PC-3 (cell line): Measurements from ENCODE around the gene RAET1E. TPM values are rescaled to one million over a fixed set of nuclear protein-coding genes. Genes with fewer than 3 reads are reported as not detected.

Source experiments
- ATAC-seq: fragments of 200-7000 bp; cut with Tn5 transposase; 2 replicates; pipeline ENCODE4 v1.9.1; 2020; ENCODE audit warnings: mild to moderate bottlenecking, moderate library complexity
- BruUV-seq: library from RNA; stranded (reverse); fragments of 400-500 nt; replicated peaks from 2 replicates; lab custom pipeline; 2021; lab: Mats Ljungman, UMichigan
- CTCF ChIA-PET: fragments of 300-600 bp; sonication (Branson Sonifier 250); formaldehyde crosslinking; loops from one replicate; lab custom pipeline; 2022; ENCODE audit warnings: antibody characterized with exemption; lab: Charles Lee
- POLR2A ChIA-PET: fragments of 300-600 bp; sonication (Branson Sonifier 250); formaldehyde crosslinking; loops from one replicate; lab custom pipeline; 2022; ENCODE audit warnings: antibody characterized with exemption; ENCODE audit not compliant: unreplicated experiment; lab: Charles Lee
- DNase-seq: peaks from one replicate; pipeline ENCODE4 v3.0.0-alpha.2; 2015
- H2AFZ ChIP-seq: fragments of 300-600 bp; sonication (generic); 2 replicates; pipeline ENCODE4 v1.6.0; 2016; ENCODE audit warnings: antibody characterized with exemption, low read length
- H3F3A ChIP-seq: fragments of 300-600 bp; sonication (generic); one replicate; pipeline ENCODE4 v1.6.0; 2017; ENCODE audit warnings: antibody characterized with exemption, low read length, control low read depth, mild to moderate bottlenecking; ENCODE audit not compliant: unreplicated experiment
- H3K27ac ChIP-seq: fragments of 300-600 bp; sonication (generic); 2 replicates; pipeline ENCODE4 v1.5.1; 2016; ENCODE audit warnings: mild to moderate bottlenecking, low read length
- H3K27me3 ChIP-seq: fragments of 300-600 bp; sonication (generic); 2 replicates; pipeline ENCODE4 v1.6.1; 2016; ENCODE audit warnings: low read length, mixed read lengths
- H3K36me3 ChIP-seq: fragments of 300-600 bp; sonication (generic); 2 replicates; pipeline ENCODE4 v1.6.1; 2016; ENCODE audit warnings: low read depth, mixed run types, low read length, mixed read lengths
- H3K4me1 ChIP-seq: fragments of 300-600 bp; sonication (generic); 2 replicates; pipeline ENCODE4 v1.5.1; 2016; ENCODE audit warnings: low read length; ENCODE audit not compliant: insufficient read depth
- H3K4me2 ChIP-seq: fragments of 300-600 bp; sonication (generic); 2 replicates; pipeline ENCODE4 v1.6.0; 2016; ENCODE audit warnings: low read length
- H3K4me3 ChIP-seq: fragments of 300-600 bp; sonication (generic); 2 replicates; pipeline ENCODE4 v1.5.1; 2016; ENCODE audit warnings: mild to moderate bottlenecking, low read length, mixed read lengths
- H3K79me2 ChIP-seq: fragments of 300-600 bp; sonication (generic); 2 replicates; pipeline ENCODE4 v1.6.1; 2017; ENCODE audit warnings: low read length, mixed read lengths
- H3K9ac ChIP-seq: fragments of 300-600 bp; sonication (generic); 2 replicates; pipeline ENCODE4 v1.6.0; 2016; ENCODE audit warnings: mild to moderate bottlenecking, low read length
- H3K9me2 ChIP-seq: fragments of 300-600 bp; sonication (generic); replicated peaks from 2 replicates; pipeline ENCODE4 v1.6.1; 2016; ENCODE audit warnings: mixed run types, low read length, mixed read lengths
- H3K9me3 ChIP-seq: fragments of 300-600 bp; sonication (generic); 2 replicates; pipeline ENCODE4 v1.6.1; 2016; ENCODE audit warnings: low read length, mixed read lengths
- H4K20me1 ChIP-seq: fragments of 300-600 bp; sonication (generic); 2 replicates; pipeline ENCODE4 v1.6.1; 2016; ENCODE audit warnings: low read length, mixed read lengths
- EZH2 ChIP-seq: fragments of 300-600 bp; sonication (generic); IDR thresholded peaks from one replicate; pipeline ENCODE4 v1.6.1; 2017; ENCODE audit warnings: antibody characterized with exemption, mild to moderate bottlenecking, low read length; ENCODE audit not compliant: unreplicated experiment
- EZH2phosphoT487 ChIP-seq: fragments of 300-600 bp; sonication (generic); IDR thresholded peaks from 2 replicates; pipeline ENCODE4 v1.6.1; 2018; ENCODE audit warnings: mild to moderate bottlenecking, antibody characterized with exemption, low read length, borderline replicate concordance
- intact Hi-C: fragments of 100-400 bp; cut with micrococcal nuclease; formaldehyde crosslinking; loops from 2 replicates; pipeline ENCODE4 v1.9.0; 2023
- total RNA-seq: library from RNA; depleted of rRNA; stranded (reverse); fragments of >200 nt; gene quantifications from 2 replicates; pipeline ENCODE4 v1.2.3, GENCODE V29; 2014
- TF ChIP-seq, protein P1 (sequence below): fragments of 300-600 bp; sonication (generic); conservative IDR thresholded peaks from 2 replicates; pipeline ENCODE4 v1.5.1; 2017; ENCODE audit warnings: antibody characterized with exemption, low read depth, mild to moderate bottlenecking, low read length

RAET1E gene
- total RNA-seq, 1 experiment from 2014 or later: 0.40 TPM

DNA sequence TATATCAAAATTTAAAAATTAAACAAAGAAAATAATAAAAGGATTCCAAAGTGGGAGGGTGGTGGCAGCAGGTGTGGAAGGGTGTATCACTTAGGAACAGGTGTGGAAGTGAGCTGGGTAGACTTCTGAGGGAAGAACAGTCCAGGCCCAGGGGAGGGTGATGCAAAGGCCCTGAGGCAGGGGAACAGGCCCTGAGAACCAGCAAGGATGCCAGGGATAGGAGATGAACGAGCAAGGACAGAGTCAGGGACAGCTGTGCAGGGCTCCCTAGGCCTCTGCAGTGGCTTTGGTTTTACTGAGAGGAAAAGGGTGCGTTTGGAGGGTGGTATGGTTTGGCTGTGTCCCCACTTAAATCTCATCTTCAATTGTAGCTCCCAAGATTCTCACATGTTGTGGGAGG is 9.4 kb upstream of the RAET1E start:
- Histone ChIP-seq H2AFZ (no peak overlapping the region), H3K9ac (no peak overlapping the region), H3K27ac (no peak overlapping the region), H3K4me3 (no peak overlapping the region), H3K79me2 (no peaks in the 10 kb centered on the region), H4K20me1 (no peaks in the 10 kb centered on the region), H3K36me3 (no peaks in the 10 kb centered on the region), H3K4me1 (no peaks in the 10 kb centered on the region), H3K9me3 (no peaks in the 10 kb centered on the region), H3F3A (no peaks in the 10 kb centered on the region), H3K4me2 (no peak overlapping the region), H3K27me3 (no peaks in the 10 kb centered on the region), H3K9me2 (no peaks in the 10 kb centered on the region)
- no peak for ATAC-seq
- TF ChIP-seq EZH2: no peak
- TF ChIP-seq, protein P1, sequence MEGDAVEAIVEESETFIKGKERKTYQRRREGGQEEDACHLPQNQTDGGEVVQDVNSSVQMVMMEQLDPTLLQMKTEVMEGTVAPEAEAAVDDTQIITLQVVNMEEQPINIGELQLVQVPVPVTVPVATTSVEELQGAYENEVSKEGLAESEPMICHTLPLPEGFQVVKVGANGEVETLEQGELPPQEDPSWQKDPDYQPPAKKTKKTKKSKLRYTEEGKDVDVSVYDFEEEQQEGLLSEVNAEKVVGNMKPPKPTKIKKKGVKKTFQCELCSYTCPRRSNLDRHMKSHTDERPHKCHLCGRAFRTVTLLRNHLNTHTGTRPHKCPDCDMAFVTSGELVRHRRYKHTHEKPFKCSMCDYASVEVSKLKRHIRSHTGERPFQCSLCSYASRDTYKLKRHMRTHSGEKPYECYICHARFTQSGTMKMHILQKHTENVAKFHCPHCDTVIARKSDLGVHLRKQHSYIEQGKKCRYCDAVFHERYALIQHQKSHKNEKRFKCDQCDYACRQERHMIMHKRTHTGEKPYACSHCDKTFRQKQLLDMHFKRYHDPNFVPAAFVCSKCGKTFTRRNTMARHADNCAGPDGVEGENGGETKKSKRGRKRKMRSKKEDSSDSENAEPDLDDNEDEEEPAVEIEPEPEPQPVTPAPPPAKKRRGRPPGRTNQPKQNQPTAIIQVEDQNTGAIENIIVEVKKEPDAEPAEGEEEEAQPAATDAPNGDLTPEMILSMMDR: no peak
- no peak for TF ChIP-seq EZH2phosphoT487
- intact Hi-C loops: no loop called here
- CTCF ChIA-PET: no interaction called here
- BruUV-seq: no TSS peak
- POLR2A ChIA-PET: no interaction called here
- DNase-seq: no peak

DNA sequence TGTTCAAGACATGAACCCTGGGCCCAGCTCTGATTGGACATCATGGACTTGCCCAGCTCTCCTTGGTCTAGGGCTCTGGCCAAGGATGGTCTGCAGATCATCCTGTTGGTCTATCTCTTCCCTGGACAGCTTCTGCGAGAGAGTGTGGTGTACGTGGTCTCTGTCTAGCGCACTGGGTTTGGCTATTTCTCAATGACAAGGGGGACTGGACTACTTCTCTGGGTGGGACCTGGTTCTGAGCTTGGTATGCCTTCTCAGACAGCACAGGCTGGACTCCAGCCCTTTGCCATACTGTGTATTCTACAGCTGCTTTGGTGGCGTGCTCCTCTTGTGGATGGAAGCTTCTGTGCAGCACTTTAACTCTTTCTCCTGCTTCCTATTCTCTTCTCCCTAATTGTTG is 8.5 kb upstream of the RAET1E start:
- H3K27ac ChIP-seq: no peak overlapping the region
- intact Hi-C loops: no loop called here
- no peak overlapping the region for H3K9ac ChIP-seq
- no peaks in the 10 kb centered on the region for H3K79me2 ChIP-seq
- no peak for ATAC-seq
- BruUV-seq: no TSS peak
- no peaks in the 10 kb centered on the region for H3K27me3 ChIP-seq
- no peak overlapping the region for H3K4me2 ChIP-seq
- ChIA-PET CTCF (no interaction called here), POLR2A (no interaction called here)
- no peaks in the 10 kb centered on the region for H3F3A ChIP-seq
- H3K36me3 ChIP-seq: no peaks in the 10 kb centered on the region
- no peaks in the 10 kb centered on the region for H3K9me2 ChIP-seq
- H3K4me1 ChIP-seq: no peaks in the 10 kb centered on the region
- no peak overlapping the region for H3K4me3 ChIP-seq
- H3K9me3 ChIP-seq: no peaks in the 10 kb centered on the region
- no peaks in the 10 kb centered on the region for H4K20me1 ChIP-seq
- no peak for DNase-seq
- no peak overlapping the region for H2AFZ ChIP-seq
- TF ChIP-seq EZH2phosphoT487: no peak
- TF ChIP-seq, protein P1: no peak
- no peak for TF ChIP-seq EZH2

DNA sequence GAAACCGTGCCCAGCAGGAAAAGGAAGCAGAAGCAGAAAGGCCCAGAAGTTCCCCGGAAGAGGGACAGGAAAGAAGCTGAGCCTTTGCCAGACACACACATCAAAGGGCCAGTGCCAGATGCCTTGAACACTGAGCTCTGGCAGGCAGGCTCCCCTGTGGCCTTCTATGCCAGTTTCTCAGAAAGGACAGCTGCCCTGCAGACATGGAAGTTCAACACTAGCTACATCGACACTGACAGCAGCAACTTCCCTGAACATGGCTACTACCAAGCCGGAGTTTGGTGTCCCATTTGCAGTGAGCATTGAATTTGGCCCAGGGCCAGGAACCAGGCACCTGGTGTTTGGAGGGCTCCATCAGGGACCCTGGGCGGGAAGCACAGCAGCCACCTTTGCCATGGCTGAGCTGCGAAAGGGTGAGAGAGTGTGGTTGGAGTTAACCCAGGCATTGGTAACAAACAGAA is 8.0 kb upstream of the RAET1E start:
- H3F3A ChIP-seq: no peaks in the 10 kb centered on the region
- TF ChIP-seq EZH2phosphoT487 (no peak), EZH2 (no peak)
- TF ChIP-seq, protein P1: no peak
- no peaks in the 10 kb centered on the region for H3K36me3 ChIP-seq
- ATAC-seq (no peak), DNase-seq (no peak)
- H3K9me3 ChIP-seq: no peaks in the 10 kb centered on the region
- H4K20me1 ChIP-seq: no peaks in the 10 kb centered on the region
- intact Hi-C loops: no loop called here
- no peak overlapping the region for H3K27ac ChIP-seq
- H3K27me3 ChIP-seq: no peaks in the 10 kb centered on the region
- no peak overlapping the region for H2AFZ ChIP-seq
- ChIA-PET POLR2A (no interaction called here), CTCF (no interaction called here)
- H3K4me2 ChIP-seq: no peak overlapping the region
- BruUV-seq: no TSS peak
- H3K9ac ChIP-seq: no peak overlapping the region
- H3K9me2 ChIP-seq: no peaks in the 10 kb centered on the region
- no peak overlapping the region for H3K4me3 ChIP-seq
- no peaks in the 10 kb centered on the region for H3K4me1 ChIP-seq
- H3K79me2 ChIP-seq: no peaks in the 10 kb centered on the region
